Nephron progenitor cell (in vitro differentiated cells): ENCODE data around the gene FUT8.

ENCODE experiments used
- DNase-seq: peaks from one replicate; pipeline ENCODE4 v3.0.0; 2021
- H3K27ac Mint-ChIP-seq: 2 replicates; pipeline ENCODE4 v1.8.0; 2021; ENCODE audit warnings: mild to moderate bottlenecking, moderate library complexity, mixed read lengths
- H3K27me3 Mint-ChIP-seq: 2 replicates; pipeline ENCODE4 v1.8.0; 2021; ENCODE audit warnings: mild to moderate bottlenecking, low read depth, mixed read lengths; ENCODE audit not compliant: poor library complexity
- H3K36me3 Mint-ChIP-seq: 2 replicates; pipeline ENCODE4 v1.8.0; 2021; ENCODE audit warnings: low read depth, mixed read lengths
- H3K4me1 Mint-ChIP-seq: 2 replicates; pipeline ENCODE4 v1.8.0; 2021; ENCODE audit warnings: mixed read lengths
- H3K4me3 Mint-ChIP-seq: 2 replicates; pipeline ENCODE4 v1.8.0; 2021; ENCODE audit warnings: mild to moderate bottlenecking, moderate library complexity, mixed read lengths
- H3K9me3 Mint-ChIP-seq: 2 replicates; pipeline ENCODE4 v1.8.0; 2021; ENCODE audit warnings: mild to moderate bottlenecking, moderate library complexity, mixed read lengths
- CTCF ChIP-seq: fragments of 200-600 bp; sonication (generic); IDR thresholded peaks from 2 replicates; pipeline ENCODE4 v1.5.0; 2021; ENCODE audit warnings: antibody characterized with exemption

The FUT8 gene

GRCh38 chr14:65428691-65429090, 16.2 kb downstream of the FUT8 start:
- Mint-ChIP-seq H3K4me3 (no peak overlapping the region), H3K27me3 (no peaks in the 10 kb centered on the region), H3K27ac (no peak overlapping the region), H3K36me3 (no peaks in the 10 kb centered on the region), H3K9me3 (no peaks in the 10 kb centered on the region), H3K4me1 (peaks cover 3% of the 10 kb centered on the region)
- no peak for DNase-seq
- no peak for TF ChIP-seq CTCF

GRCh38 chr14:65429757-65430156, 17.2 kb downstream of the FUT8 start:
- Mint-ChIP-seq H3K36me3 (no peaks in the 10 kb centered on the region), H3K9me3 (peaks cover 3% of the 10 kb centered on the region), H3K4me1 (peaks cover 14% of the 10 kb centered on the region), H3K4me3 (no peak overlapping the region), H3K27me3 (no peaks in the 10 kb centered on the region), H3K27ac (no peak overlapping the region)
- DNase-seq = no peak
- TF ChIP-seq CTCF = no peak

- DNase-seq = no peak
- H3K27me3 Mint-ChIP-seq = no peaks in the 10 kb centered on the region
- H3K27ac Mint-ChIP-seq = no peak overlapping the region
- H3K4me3 Mint-ChIP-seq = no peak overlapping the region
- TF ChIP-seq CTCF = no peak
- H3K9me3 Mint-ChIP-seq = peaks cover 13% of the 10 kb centered on the region
- peaks cover 9% of the 10 kb centered on the region for H3K36me3 Mint-ChIP-seq
- H3K4me1 Mint-ChIP-seq = peaks cover 17% of the 10 kb centered on the region
These were observed 18.7 kb downstream of the FUT8 start for GRCh38 chr14:65431245-65431644.

GRCh38 chr14:65431951-65432350, 19.4 kb downstream of the FUT8 start:
- no peak for DNase-seq
- Mint-ChIP-seq H3K4me3 (no peak overlapping the region), H3K9me3 (peaks cover 13% of the 10 kb centered on the region), H3K27ac (no peak overlapping the region), H3K27me3 (no peaks in the 10 kb centered on the region), H3K4me1 (peaks cover 17% of the 10 kb centered on the region), H3K36me3 (peaks cover 9% of the 10 kb centered on the region)
- no peak for TF ChIP-seq CTCF

- TF ChIP-seq CTCF = no peak
- no peak overlapping the region for H3K4me3 Mint-ChIP-seq
- H3K4me1 Mint-ChIP-seq = peaks cover 17% of the 10 kb centered on the region
- DNase-seq = no peak
- no peaks in the 10 kb centered on the region for H3K27me3 Mint-ChIP-seq
- H3K36me3 Mint-ChIP-seq = peaks cover 9% of the 10 kb centered on the region
- H3K9me3 Mint-ChIP-seq = peaks cover 13% of the 10 kb centered on the region
- H3K27ac Mint-ChIP-seq = no peak overlapping the region
These were observed 19.9 kb downstream of the FUT8 start for GRCh38 chr14:65432361-65432948.

GRCh38 chr14:65433157-65433556, 20.6 kb downstream of the FUT8 start:
- peaks cover 13% of the 10 kb centered on the region for H3K9me3 Mint-ChIP-seq

More at GRCh38 chr14:65433157-65433556, 20.6 kb downstream of the FUT8 start:
- no peak overlapping the region for H3K4me3 Mint-ChIP-seq
- TF ChIP-seq CTCF = no peak
- no peak for DNase-seq
- H3K36me3 Mint-ChIP-seq = peaks cover 9% of the 10 kb centered on the region
- no peaks in the 10 kb centered on the region for H3K27me3 Mint-ChIP-seq
- no peak overlapping the region for H3K27ac Mint-ChIP-seq
- H3K4me1 Mint-ChIP-seq = peaks cover 17% of the 10 kb centered on the region
